HS-27A (cell line): ENCODE data around the gene CLCNKB.
"Not testable (repeated sequence)": the region's sequence is repeated elsewhere in the genome, so short reads cannot be mapped to it uniquely, and the experiment has no call there.

Experiments
- DNase-seq: peaks from one replicate; pipeline ENCODE4 v3.0.0-alpha.2; 2012; ENCODE audit warnings: low read depth, missing footprints

CLCNKB gene

DNA sequence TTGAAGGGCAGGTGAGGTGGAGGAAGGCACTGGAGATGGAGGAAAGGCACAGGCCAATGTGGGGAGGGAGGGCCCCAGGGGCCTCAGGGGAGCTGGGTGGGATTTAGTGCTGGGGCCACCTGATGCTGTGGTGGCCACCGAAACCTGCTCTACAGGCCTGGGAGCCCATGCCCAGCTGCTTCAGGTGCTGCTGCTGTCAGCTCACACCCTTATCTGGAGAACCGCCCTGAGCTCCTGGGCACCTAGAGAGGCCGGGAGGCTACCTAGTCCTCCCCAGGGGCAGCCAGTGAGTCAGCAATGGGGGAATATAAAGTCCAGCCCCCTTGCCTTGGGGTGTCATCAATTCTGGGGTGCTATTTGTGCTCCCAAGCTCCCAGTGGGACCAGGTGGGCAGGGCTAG, 17.7 kb downstream of the CLCNKB start:
- DNase-seq, result no peak

GRCh38 chr1:16061989-16062686, 18.6 kb downstream of the CLCNKB start:
- DNase-seq, result not testable (repeated sequence)

DNA sequence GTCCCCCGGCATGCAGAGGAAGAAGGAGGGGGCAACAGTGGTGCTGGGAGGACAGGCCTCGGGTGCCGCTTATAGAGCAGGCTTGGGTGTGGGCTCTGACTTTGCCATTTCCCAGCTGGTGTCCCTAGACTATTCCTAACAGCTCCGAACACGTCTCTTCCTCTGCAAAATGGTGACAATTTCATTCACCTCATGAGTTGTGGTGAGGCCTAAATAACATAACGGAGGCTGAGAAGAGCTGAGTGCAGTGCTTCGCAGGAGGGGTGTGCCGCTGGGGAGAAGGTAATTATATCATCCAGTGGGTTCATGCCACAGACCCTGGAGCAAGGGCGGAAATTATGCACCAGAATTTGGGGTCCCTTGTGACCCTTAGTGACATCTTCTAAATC, 19.1 kb downstream of the CLCNKB start:
- not testable (repeated sequence) for DNase-seq

DNA sequence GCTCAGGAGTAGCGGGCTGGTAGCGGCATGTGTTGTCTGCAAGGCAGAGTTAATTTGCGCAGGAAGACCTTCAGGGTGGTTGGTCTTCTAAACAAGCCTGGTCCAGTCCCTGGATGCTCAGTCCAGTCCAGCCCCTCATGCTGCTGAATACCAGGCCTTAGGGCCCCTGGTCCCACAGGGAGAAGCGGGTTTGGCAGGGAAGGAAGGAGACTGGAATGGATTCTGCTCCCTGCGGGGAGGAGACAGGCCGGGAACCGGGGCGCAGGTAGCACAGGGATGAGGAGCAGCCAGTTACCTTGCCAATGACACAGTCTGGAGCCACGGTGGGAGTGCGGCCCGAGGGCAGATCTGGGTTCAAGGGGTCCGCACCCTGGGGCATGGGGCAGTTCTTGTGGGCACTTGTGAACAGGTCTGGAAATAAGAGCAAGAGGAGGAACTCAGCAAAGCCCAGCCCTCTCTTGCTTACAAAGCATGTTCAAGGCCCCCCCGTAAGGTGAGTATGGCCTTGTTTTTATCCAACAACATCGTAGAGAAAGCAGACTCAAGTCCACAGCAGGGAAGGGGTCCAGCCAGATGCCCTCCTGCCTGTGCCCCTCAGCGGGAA, 19.7 kb downstream of the CLCNKB start:
- DNase-seq, result no peak

DNA sequence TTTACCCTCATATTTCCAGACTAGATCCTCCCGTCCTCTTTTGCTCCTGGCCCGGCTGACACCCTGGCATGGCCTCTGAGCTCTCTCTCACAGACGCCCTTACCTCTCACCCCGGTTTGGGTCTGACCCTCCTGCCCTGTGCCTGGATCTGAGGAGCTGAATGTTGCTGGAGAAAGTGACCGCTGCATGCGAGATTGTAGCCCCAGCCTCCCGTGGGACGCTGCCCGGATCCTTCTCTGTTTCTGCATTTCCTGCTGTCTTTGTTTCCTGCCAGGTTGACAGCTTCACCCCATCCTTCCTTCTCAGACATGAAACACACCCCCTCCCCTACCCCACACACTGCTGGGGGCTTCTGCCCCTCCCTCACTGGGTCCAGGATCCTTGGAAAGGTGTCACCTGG, 20.3 kb downstream of the CLCNKB start:
- no peak for DNase-seq

GRCh38 chr1:16064536-16065268, 21.1 kb downstream of the CLCNKB start:
- DNase-seq, result no peak

GRCh38 chr1:16065269-16065576, 21.6 kb downstream of the CLCNKB start:
- DNase-seq, result no peak

DNA sequence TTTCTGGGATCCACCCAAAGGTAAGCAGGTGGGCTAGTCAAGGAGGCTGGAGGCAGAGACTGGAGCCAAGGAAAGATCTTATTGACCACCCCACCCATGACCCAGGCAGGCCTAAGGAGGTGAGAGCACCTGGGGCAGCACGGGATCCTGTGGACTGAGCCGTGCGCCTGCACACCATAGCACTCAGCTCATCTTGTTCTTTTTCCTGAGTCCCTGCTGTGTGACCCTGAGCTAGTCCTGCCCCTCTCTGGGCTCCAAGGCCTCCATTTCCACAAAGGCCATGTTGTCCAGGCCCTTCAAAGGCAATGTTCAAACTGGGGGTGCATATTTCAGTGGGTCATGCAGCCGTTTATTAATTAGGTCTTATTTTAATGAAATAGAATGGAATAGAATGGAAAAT, 22.7 kb downstream of the CLCNKB start:
- DNase-seq, result no peak

DNA sequence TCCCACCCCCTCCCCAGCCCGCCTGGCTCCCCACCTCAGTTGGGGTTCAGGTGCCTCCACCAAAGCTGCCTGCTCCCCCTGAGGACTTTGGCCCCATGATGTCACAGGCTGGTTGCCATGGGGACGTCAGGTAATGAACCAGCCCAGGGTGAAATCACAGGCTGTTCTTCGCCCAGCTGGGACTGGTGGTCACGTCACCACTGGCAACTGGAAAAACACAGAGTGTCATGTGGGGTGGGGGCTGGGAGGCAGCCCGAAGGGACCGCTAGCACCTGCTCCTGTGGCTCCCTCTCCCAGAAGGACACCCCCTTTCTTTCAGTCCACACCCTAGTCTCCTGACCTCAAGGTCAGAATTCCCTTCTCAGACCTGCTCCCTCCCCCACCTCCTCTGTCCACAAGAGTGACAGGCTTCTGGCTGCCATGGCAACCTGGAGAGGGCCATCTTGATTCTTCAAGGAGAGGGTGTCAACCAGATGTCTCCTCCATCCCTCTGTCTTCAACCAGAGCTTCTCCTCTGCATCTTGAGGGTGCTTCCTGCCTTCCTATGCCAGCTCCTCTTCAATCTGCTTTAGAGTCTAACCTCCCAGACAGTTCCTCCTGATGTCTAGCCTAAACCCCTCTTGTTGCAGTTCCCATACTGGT, 23.7 kb downstream of the CLCNKB start:
- no peak for DNase-seq

DNA sequence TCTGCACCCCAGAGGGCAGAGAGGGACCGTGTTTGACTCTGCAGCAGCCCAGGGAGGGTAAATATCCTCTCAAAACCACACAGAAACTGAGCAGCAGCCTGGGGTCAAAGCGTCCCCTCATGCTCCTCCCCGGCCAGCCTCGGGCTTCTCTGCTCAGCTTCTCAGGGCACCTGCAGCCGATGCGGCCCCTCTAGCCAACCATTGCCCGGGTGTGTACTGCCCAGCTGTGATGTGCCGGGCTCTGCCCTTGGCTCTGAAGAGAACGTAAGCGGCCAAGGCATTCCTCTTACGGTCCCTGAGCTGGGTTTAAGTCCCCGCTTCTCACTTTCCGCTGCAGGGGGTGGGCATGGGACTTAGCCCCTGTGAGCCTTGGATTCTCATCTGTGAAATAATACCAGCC, 24.4 kb downstream of the CLCNKB start:
- no peak for DNase-seq

- no peak for DNase-seq
Observed at GRCh38 chr1:16068356-16069270, 25.0 kb downstream of the CLCNKB start.

DNA sequence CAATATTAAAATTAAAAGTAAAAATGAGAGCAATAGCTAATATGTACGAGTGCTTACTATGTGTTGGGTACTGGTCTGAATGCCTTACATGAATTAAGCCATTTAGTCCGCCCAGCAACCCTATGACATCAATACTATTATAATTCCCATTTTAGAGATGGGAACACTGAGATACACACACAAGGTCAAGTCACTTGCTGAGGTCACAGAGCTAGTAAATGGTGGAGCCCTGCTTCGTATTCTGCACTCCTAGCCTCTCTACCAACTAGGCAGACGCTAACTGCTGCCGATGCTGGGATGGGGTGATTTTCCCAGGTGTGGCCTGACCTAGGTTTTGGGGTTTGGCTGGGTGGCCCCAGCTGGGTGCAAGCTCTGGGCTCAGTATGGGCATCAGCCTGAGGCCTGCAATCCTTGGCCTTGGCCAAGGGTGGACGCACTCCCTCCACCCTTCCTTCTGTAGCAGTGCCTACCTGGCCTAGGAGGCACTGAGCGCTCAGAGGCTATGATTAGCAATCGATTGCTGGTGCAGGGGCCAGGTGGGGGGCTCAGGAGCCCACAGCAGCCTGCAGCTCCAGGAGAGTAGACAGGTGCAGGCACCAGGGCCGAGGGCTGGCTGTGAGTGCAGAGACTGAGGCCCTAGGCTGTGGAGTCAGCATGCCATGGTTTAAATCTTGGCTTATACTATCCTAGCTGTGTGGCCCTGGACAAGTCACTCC, 27.2 kb downstream of the CLCNKB start:
- DNase-seq, result no peak

DNA sequence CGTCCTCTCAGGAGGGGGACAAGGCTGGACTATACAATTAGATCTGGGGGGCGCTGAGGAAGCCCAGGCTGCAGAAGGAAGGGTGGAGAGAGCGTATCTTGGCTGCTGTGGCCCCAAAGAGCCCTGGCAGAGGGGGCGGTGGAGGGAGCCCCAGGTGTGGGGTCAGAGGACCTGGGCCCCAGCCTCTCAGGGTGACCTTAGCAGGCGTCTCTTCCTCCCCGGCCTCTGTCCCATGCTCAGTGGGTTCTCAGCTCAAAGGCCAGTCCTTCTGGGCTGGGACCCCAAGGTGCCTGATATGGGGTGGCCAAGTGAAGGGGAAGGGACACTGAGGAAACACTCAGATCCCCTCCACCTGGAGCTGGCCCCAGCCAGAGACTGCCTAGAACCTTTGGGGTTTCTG, 28.0 kb downstream of the CLCNKB start:
- no peak for DNase-seq

DNA sequence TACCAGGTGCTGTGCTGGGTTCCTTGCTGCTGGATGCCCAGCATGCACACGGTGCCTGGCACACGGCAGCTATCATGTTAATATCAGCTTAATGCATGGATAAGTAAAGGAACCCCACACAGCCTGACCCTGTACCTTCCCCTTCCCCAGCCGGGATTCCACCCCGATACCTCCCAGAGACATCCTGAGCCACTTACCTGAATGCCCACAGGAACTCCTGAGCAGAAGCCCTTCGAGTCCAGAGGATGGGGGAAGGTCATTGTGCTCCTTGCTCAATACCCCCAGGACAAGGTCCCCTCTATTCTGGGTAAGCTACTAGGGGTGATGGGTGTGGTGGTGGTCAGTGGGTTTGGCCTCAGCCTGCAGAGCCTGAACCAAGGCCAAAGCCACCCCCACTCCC, 28.5 kb downstream of the CLCNKB start:
- DNase-seq, result no peak

GRCh38 chr1:16072616-16073484, 29.3 kb downstream of the CLCNKB start:
- no peak for DNase-seq

GRCh38 chr1:16073490-16074119, 30.0 kb downstream of the CLCNKB start, which contains the start of gene FAM131C:
Gene FAM131C (minus strand): TSS chr1:16073651. CDS start chr1:16073442, 209 bp downstream.
- DNase-seq, result no peak

- DNase-seq, result no peak
Observed at GRCh38 chr1:16074217-16074616, 30.6 kb downstream of the CLCNKB start.

- no peak for DNase-seq
Observed at GRCh38 chr1:16075337-16076030, 31.9 kb downstream of the CLCNKB start.
